PC-9 (cell line): ENCODE results near the gene SPRY4. TPM values are rescaled to one million over a fixed set of nuclear protein-coding genes. Genes with fewer than 3 reads are reported as not detected.
"Not testable (repeated sequence)": the region's sequence is repeated elsewhere in the genome, so short reads cannot be mapped to it uniquely, and the experiment has no call there.

Source experiments
- BruUV-seq: library from RNA; stranded (reverse); fragments of 400-500 nt; replicated peaks from 2 replicates; lab custom pipeline; 2021; lab: Mats Ljungman, UMichigan
- CTCF ChIA-PET: fragments of 300-600 bp; sonication (Branson Sonifier 250); formaldehyde crosslinking; loops from one replicate; lab custom pipeline; 2022; ENCODE audit warnings: antibody characterized with exemption; lab: Charles Lee
- POLR2A ChIA-PET: fragments of 300-600 bp; sonication (Branson Sonifier 250); formaldehyde crosslinking; loops from one replicate; lab custom pipeline; 2022; ENCODE audit warnings: antibody characterized with exemption; ENCODE audit not compliant: unreplicated experiment; lab: Charles Lee
- DNase-seq, 2 experiments: peaks; one replicate each; pipeline versions ENCODE4 v3.0.0 to v3.0.0-alpha.2; 2015 to 2022; ENCODE audit warnings: mixed read lengths in 1 of 2
- H2AFZ ChIP-seq: fragments of 200-600 bp; sonication (generic); 2 replicates; pipeline ENCODE4 v1.8.1; 2017; ENCODE audit warnings: antibody characterized with exemption
- H3F3A ChIP-seq: fragments of 200-600 bp; sonication (generic); 2 replicates; pipeline ENCODE4 v1.8.1; 2017; ENCODE audit warnings: antibody characterized with exemption, mild to moderate bottlenecking, low read depth; ENCODE audit not compliant: insufficient read depth
- H3K27ac ChIP-seq: fragments of 200-600 bp; sonication (generic); 2 replicates; pipeline ENCODE4 v1.6.1; 2016; ENCODE audit warnings: mixed run types
- H3K27me3 ChIP-seq: fragments of 200-600 bp; sonication (generic); 2 replicates; pipeline ENCODE4 v1.6.1; 2016; ENCODE audit warnings: low read depth, mixed run types; ENCODE audit not compliant: insufficient read depth
- H3K36me3 ChIP-seq: fragments of 200-600 bp; sonication (generic); 2 replicates; pipeline ENCODE4 v1.6.1; 2016; ENCODE audit warnings: low read depth, mixed run types
- H3K4me1 ChIP-seq: fragments of 200-600 bp; sonication (generic); replicated peaks from 2 replicates; pipeline ENCODE4 v1.6.1; 2016; ENCODE audit warnings: mixed run types; ENCODE audit not compliant: insufficient read depth
- H3K4me2 ChIP-seq: fragments of 200-600 bp; sonication (generic); 2 replicates; pipeline ENCODE4 v1.6.1; 2017; ENCODE audit warnings: mixed run types
- H3K4me3 ChIP-seq: fragments of 200-600 bp; sonication (generic); 2 replicates; pipeline ENCODE4 v1.6.1; 2016; ENCODE audit warnings: mixed run types
- H3K79me2 ChIP-seq: fragments of 200-600 bp; sonication (generic); 2 replicates; pipeline ENCODE4 v1.6.1; 2017; ENCODE audit warnings: low read depth, mixed run types
- H3K9me2 ChIP-seq: fragments of 200-600 bp; sonication (generic); 2 replicates; pipeline ENCODE4 v1.8.1; 2017; ENCODE audit warnings: mild to moderate bottlenecking; ENCODE audit not compliant: insufficient read depth
- H3K9me3 ChIP-seq: fragments of 200-600 bp; sonication (generic); 2 replicates; pipeline ENCODE4 v1.8.1; 2016; ENCODE audit warnings: low read depth; ENCODE audit not compliant: insufficient read depth
- H4K20me1 ChIP-seq: fragments of 200-600 bp; sonication (generic); 2 replicates; pipeline ENCODE4 v1.8.1; 2017; ENCODE audit not compliant: insufficient read depth
- EZH2 ChIP-seq: fragments of 200-600 bp; sonication (generic); IDR thresholded peaks from 2 replicates; pipeline ENCODE4 v1.8.0; 2017; ENCODE audit warnings: antibody characterized with exemption, low read depth
- intact Hi-C: fragments of 100-400 bp; cut with micrococcal nuclease; formaldehyde crosslinking; loops from one replicate; pipeline ENCODE4 v1.10.0; 2022; ENCODE audit not compliant: unreplicated experiment
- total RNA-seq: library from RNA; stranded (reverse); gene quantifications from 2 replicates; pipeline ENCODE4 v1.2.3, GENCODE V29; 2021
- TF ChIP-seq, protein P1 (sequence below): fragments of 200-600 bp; sonication (generic); conservative IDR thresholded peaks from 2 replicates; pipeline ENCODE4 v1.6.1; 2017; ENCODE audit warnings: mixed run types, antibody characterized with exemption, mild to moderate bottlenecking, moderate library complexity

The SPRY4 gene
- total RNA-seq, 1 experiment from 2014 or later, result 11.0 TPM

DNA sequence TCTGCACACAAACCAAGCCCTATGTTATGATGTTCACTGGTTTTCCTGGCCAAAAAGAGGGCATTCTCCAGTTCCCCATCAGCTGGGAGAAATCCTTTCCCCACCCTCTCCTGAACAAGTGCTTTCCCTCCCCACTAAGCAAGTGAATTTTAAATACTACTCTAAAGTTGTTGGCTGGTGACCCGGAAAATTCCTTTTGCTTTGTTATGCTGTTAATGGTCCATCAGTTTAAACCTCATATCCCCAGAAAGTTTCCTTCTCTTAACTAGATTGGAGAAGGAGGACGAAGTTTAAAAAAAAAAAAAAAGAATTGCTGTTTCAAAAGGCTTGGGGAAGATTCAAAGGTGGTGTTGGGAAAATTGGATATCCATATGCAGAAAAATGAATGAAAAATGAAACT is 21.9 kb upstream of the SPRY4 start:
- intact Hi-C loops, result no loop called here
- Histone ChIP-seq H3F3A (peaks cover 30% of the 10 kb centered on the region), H4K20me1 (no peaks in the 10 kb centered on the region), H3K79me2 (no peaks in the 10 kb centered on the region), H3K27ac (no peak overlapping the region), H3K36me3 (peaks cover 16% of the 10 kb centered on the region; the same call in 1 of the 2 replicates), H2AFZ (no peak overlapping the region), H3K4me2 (no peak overlapping the region), H3K9me3 (peaks cover 29% of the 10 kb centered on the region; the same call in 1 of the 2 replicates), H3K27me3 (no peaks in the 10 kb centered on the region), H3K9me2 (no peaks in the 10 kb centered on the region), H3K4me1 (peaks cover 20% of the 10 kb centered on the region), H3K4me3 (no peak overlapping the region)
- ChIA-PET CTCF (no interaction called here), POLR2A (no interaction called here)
- TF ChIP-seq EZH2, result no peak
- TF ChIP-seq, protein P1, sequence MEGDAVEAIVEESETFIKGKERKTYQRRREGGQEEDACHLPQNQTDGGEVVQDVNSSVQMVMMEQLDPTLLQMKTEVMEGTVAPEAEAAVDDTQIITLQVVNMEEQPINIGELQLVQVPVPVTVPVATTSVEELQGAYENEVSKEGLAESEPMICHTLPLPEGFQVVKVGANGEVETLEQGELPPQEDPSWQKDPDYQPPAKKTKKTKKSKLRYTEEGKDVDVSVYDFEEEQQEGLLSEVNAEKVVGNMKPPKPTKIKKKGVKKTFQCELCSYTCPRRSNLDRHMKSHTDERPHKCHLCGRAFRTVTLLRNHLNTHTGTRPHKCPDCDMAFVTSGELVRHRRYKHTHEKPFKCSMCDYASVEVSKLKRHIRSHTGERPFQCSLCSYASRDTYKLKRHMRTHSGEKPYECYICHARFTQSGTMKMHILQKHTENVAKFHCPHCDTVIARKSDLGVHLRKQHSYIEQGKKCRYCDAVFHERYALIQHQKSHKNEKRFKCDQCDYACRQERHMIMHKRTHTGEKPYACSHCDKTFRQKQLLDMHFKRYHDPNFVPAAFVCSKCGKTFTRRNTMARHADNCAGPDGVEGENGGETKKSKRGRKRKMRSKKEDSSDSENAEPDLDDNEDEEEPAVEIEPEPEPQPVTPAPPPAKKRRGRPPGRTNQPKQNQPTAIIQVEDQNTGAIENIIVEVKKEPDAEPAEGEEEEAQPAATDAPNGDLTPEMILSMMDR, result no peak
- no TSS peak for BruUV-seq
- DNase-seq, result no peak

DNA sequence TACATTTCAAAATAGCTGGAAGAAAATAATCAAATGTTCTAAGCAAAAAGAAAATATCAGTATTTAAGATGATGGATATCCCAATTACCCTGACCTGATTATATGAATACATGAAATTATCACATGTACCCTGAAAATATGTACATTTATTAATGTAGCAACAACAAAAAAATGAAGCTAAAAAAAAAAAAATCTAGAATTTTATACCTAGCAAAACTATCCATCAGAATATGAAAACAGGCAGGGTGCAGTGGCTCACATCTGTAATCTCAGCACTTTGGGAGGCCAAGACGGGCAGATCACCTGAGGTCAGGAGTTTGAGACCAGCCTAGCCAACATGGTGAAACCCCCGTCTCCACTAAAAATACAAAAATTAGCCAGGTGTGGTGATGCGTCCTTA is 20.1 kb upstream of the SPRY4 start:
- BruUV-seq, H3K4me3 ChIP-seq, H3K79me2 ChIP-seq, H2AFZ ChIP-seq, intact Hi-C loops, H3K4me2 ChIP-seq, H3K9me2 ChIP-seq, H4K20me1 ChIP-seq, POLR2A ChIA-PET, H3K27me3 ChIP-seq, H3K27ac ChIP-seq, DNase-seq: not testable (repeated sequence)
- peaks cover 16% of the 10 kb centered on the region; the same call in 1 of the 2 replicates for H3K36me3 ChIP-seq
- peaks cover 16% of the 10 kb centered on the region for H3K4me1 ChIP-seq
- CTCF ChIA-PET, result interaction anchor here (0.6 kb wide), 1 partner anchor 211 kb away, joined by 4 read pairs; no protein-coding TSS in a partner anchor
- H3F3A ChIP-seq, result peaks cover 24% of the 10 kb centered on the region
- peaks cover 29% of the 10 kb centered on the region; the same call in 1 of the 2 replicates for H3K9me3 ChIP-seq

DNA sequence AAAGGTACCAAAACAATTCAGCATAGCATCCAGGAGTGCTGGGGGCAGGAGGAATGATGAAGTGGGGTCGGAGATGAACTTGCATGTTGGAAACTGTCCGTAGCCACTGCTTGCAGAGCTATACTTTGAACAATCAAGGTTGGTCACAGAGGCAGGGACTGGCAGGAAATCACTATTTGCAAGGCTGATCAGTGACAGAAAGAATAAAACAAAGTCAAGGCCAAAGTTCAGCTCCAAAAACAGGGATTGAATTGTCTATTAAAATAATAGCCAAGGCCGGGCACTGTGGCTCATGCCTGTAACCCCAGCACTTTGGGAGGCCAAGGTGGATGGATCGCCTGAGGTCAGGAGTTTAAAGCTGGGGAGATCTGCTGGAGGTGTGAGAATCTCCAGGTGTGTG is 18.7 kb upstream of the SPRY4 start:
- H3K4me1 ChIP-seq, result peaks cover 13% of the 10 kb centered on the region; the same call in 1 of the 2 replicates
- H4K20me1 ChIP-seq, result no peaks in the 10 kb centered on the region
- no peaks in the 10 kb centered on the region for H3K79me2 ChIP-seq
- TF ChIP-seq EZH2, result no peak
- TF ChIP-seq, protein P1, result no peak
- no peak for DNase-seq
- BruUV-seq, result no TSS peak
- H3F3A ChIP-seq, result peaks cover 23% of the 10 kb centered on the region
- ChIA-PET POLR2A (no interaction called here), CTCF (no interaction called here)
- H3K9me2 ChIP-seq, result no peaks in the 10 kb centered on the region
- H3K27ac ChIP-seq, result peak overlapping the region; percentile 68; the same call in 1 of the 2 replicates
- no peaks in the 10 kb centered on the region for H3K27me3 ChIP-seq
- no peak overlapping the region for H3K4me2 ChIP-seq
- H2AFZ ChIP-seq, result no peak overlapping the region
- intact Hi-C loops, result no loop called here
- peaks cover 29% of the 10 kb centered on the region; the same call in 1 of the 2 replicates for H3K9me3 ChIP-seq
- peaks cover 16% of the 10 kb centered on the region; the same call in 1 of the 2 replicates for H3K36me3 ChIP-seq
- no peak overlapping the region for H3K4me3 ChIP-seq
